Ovary (tissue), 9 donors: ENCODE data around the gene FARP1. TPM values are rescaled to one million over a fixed set of nuclear protein-coding genes. Genes with fewer than 3 reads are reported as not detected.

Source experiments
- DNase-seq, 5 donors: peaks; one replicate each; pipeline ENCODE4 v3.0.0-alpha.2; 2019 to 2020
- H3K27ac ChIP-seq, 2 donors: fragments of 200-600 bp; one replicate each; pipeline versions ENCODE4 v1.5.1 to v1.8.0; 2019 to 2022
- H3K27me3 ChIP-seq: fragments of 200-600 bp; one replicate; pipeline ENCODE4 v1.8.0; 2022
- H3K36me3 ChIP-seq: fragments of 200-600 bp; sonication (generic); one replicate; pipeline ENCODE4 v1.5.1; 2019
- H3K4me1 ChIP-seq: one replicate; pipeline ENCODE4 v1.8.1; 2013; ENCODE audit warnings: mild to moderate bottlenecking, moderate library complexity; ENCODE audit not compliant: insufficient read depth
- H3K4me3 ChIP-seq: fragments of 200-600 bp; sonication (generic); one replicate; pipeline ENCODE4 v1.5.1; 2017
- H3K9me3 ChIP-seq, 2 donors: fragments of 200-600 bp in 1 of 2; sonication (generic) in 1 of 2; one replicate each; pipeline versions ENCODE4 v1.5.1 to v1.8.1; 2013 to 2019; ENCODE audit warnings: mild to moderate bottlenecking in 1 of 2, moderate library complexity in 1 of 2
- EP300 ChIP-seq: sonication (generic); formaldehyde crosslinking; IDR thresholded peaks from one replicate; pipeline ENCODE4 v1.6.1; 2017; ENCODE audit warnings: antibody characterized with exemption
- POLR2A ChIP-seq: fragments of 450-650 bp; IDR thresholded peaks from one replicate; pipeline ENCODE4 v1.6.1; 2017; ENCODE audit warnings: antibody characterized with exemption, mild to moderate bottlenecking, moderate library complexity
- WGBS, 3 donors: extraction: QIAGEN DNeasy Blood & Tissue Kit in 1 of 3; methylation state at CpG; one replicate each; pipeline versions ENCODE4 v1.1.5 to v1.1.7; 2013 to 2017; 5-methylcytosine and 5-hydroxymethylcytosine counted together
- intact Hi-C, 4 donors: fragments of 100-400 bp; cut with DNase I; formaldehyde crosslinking; loops; one replicate each; pipeline versions ENCODE4 v1.11.0 to v1.15.1; 2022 to 2023
- polyA plus RNA-seq, 2 donors: library from polyadenylated mRNA; stranded (reverse); fragments of 200-250 nt in 1 of 2; fragments of 350-450 nt in 1 of 2; fragmentation: Illumina TruSeq in 1 of 2; extraction: RNeasy Lipid Tissue Mini Kit (QIAGEN cat#74804) in 1 of 2; gene quantifications; one replicate each; pipeline ENCODE4 v1.2.3, GENCODE V29; 2013 to 2014
- total RNA-seq, 7 donors: library from RNA; depleted of rRNA in 2 of 7; stranded (reverse); fragments of >200 nt in 2 of 7; fragmentation: NEBNext Ultra II Directional in 3 of 7; extraction: Animal tissue kit (Norgen Biotek cat#: 25700) in 3 of 7; gene quantifications; one replicate each; pipeline versions ENCODE4 v1.1.0 to v1.2.4, GENCODE V29; 2016 to 2023
- TF ChIP-seq, protein P1 (sequence below), 3 donors: fragments of 450-650 bp in 2 of 3; fragments of 200-600 bp in 1 of 3; IDR thresholded peaks; one replicate each; pipeline versions ENCODE4 v1.5.1 to v1.8.0; 2016 to 2022; ENCODE audit warnings: antibody characterized with exemption in 3 of 3, mild to moderate bottlenecking in 1 of 3
- donor health status: DM: no; HTN: no; CAD: no; lungs with moderate emphysema.
- donor health status: DM: no; HTN: no; CAD: no.
- donor health status: Bipolar disorder and iron deficiency.
- donor health status: DM: yes; HTN: yes; CAD: no.
- donor health status: DM: no; HTN: no; CAD: no.
- donor health status: DM: yes; HTN: yes; CAD: no.

The FARP1 gene
- total and polyA plus RNA-seq, 9 donors = 10.2 to 90.1 (median 35.6) TPM

DNA sequence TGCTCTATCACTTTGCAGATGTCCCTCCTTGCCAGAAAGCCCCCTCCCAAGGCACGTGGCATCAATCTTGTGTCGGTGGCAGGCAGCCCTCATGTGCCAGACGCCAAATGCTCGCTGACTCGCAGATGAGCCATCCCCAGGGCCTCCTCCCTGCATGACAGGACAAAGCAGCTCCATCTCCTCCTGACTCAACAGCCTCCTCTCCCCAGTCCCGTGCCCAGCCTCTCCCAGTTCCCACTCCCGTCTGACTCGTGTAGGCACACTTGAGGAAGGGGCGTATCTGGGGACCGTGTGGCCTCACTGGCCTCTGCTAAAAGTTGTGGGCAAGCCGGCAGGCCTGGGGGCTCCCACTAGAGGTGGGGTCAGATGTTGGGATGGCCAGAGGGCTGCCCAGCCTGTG, 300.4 kb downstream of the FARP1 start:
- H3K36me3 ChIP-seq = no peaks in the 10 kb centered on the region
- WGBS, 3 donors = 68 to 85% (median 73%) methylated on average over 11 of the region's 11 CpGs

DNA sequence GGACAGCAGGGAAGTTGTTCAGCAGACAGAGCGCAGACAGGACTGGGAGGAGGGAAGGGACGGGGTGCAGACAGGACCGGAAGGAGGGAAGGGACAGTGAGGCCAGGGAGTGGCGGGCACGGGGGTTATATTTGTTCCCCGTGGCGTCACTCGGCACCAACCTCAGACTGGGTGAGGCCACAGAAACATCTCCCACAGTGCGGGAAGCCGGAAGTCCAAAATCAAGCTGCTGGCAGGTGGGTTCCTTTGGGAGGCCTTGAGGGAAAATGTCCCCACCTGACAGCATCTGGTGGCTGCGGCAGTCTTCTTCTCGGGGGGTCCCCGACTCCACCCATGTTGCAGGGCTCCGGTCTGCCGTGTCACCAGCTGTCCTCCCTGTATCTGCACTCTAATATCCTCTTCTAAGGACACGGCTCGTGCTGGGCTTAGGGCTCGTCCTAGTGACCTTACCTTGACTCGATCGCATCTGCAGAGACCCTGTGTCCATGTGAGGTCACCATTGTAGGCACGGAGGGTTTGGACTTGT, 301.0 kb downstream of the FARP1 start:
- Histone ChIP-seq H3K27me3 (no peaks in the 10 kb centered on the region), H3K4me1 (peaks cover 2% of the 10 kb centered on the region), H3K36me3 (no peaks in the 10 kb centered on the region), H3K4me3 (no peak overlapping the region), H3K9me3 (no peaks in the 10 kb centered on the region), H3K27ac (no peak overlapping the region)
- no peak for DNase-seq
- intact Hi-C loops = loop anchor here in 2 of 4 donors (5.0 to 10.0 kb wide), 4 partner anchors 131 to 299 kb away; partner anchors contain the start of genes FARP1 (in 1 of the 2) and STK24 (in 1 of the 2)
- TF ChIP-seq, protein P1, sequence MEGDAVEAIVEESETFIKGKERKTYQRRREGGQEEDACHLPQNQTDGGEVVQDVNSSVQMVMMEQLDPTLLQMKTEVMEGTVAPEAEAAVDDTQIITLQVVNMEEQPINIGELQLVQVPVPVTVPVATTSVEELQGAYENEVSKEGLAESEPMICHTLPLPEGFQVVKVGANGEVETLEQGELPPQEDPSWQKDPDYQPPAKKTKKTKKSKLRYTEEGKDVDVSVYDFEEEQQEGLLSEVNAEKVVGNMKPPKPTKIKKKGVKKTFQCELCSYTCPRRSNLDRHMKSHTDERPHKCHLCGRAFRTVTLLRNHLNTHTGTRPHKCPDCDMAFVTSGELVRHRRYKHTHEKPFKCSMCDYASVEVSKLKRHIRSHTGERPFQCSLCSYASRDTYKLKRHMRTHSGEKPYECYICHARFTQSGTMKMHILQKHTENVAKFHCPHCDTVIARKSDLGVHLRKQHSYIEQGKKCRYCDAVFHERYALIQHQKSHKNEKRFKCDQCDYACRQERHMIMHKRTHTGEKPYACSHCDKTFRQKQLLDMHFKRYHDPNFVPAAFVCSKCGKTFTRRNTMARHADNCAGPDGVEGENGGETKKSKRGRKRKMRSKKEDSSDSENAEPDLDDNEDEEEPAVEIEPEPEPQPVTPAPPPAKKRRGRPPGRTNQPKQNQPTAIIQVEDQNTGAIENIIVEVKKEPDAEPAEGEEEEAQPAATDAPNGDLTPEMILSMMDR (IDR thresholded peaks at IDR 0.05) = no peak
- TF ChIP-seq POLR2A = no peak
- no peak for TF ChIP-seq EP300
- 84 to 86% (median 86%) methylated on average over 21 of the region's 21 CpGs for WGBS, 3 donors

More for the DNA sequence above, 300.4 kb downstream of the FARP1 start:
- H3K27me3 ChIP-seq = no peaks in the 10 kb centered on the region
- intact Hi-C loops = loop anchor here in 2 of 4 donors (5.0 to 10.0 kb wide), 4 partner anchors 131 to 299 kb away; partner anchors contain the start of genes FARP1 (in 1 of the 2) and STK24 (in 1 of the 2)
- peaks cover 2% of the 10 kb centered on the region for H3K4me1 ChIP-seq
- no peak overlapping the region for H3K27ac ChIP-seq
- DNase-seq = no peak
- TF ChIP-seq, protein P1 (IDR thresholded peaks at IDR 0.05) = no peak
- TF ChIP-seq EP300 (no peak), POLR2A (no peak)
- H3K9me3 ChIP-seq = no peaks in the 10 kb centered on the region
- H3K4me3 ChIP-seq = no peak overlapping the region

DNA sequence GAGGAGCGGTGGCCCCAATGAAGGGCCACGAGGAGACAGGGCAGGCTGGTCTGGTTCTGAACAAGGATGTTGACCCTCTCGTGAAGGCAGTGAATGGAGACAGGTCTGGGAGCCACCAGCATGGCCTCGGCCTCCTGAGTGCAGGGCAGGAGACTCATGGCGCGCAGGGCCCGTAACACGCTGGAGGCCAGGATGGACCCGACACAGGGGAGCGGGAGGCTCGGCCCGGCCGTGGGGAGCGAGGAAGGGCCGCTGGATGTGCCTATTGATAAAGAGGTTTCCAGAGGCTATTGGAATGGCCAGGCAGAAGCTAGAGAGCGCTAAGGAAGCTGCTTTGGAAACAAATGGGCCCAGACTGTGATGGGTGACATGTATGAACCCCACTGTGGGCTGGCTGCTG, 301.5 kb downstream of the FARP1 start:
- DNase-seq = no peak
- Histone ChIP-seq H3K9me3 (no peaks in the 10 kb centered on the region), H3K27me3 (no peaks in the 10 kb centered on the region), H3K4me3 (no peak overlapping the region), H3K27ac (no peak overlapping the region), H3K36me3 (no peaks in the 10 kb centered on the region), H3K4me1 (peaks cover 2% of the 10 kb centered on the region)
- intact Hi-C loops = loop anchor here in 2 of 4 donors (5.0 to 10.0 kb wide), 4 partner anchors 130 to 300 kb away; partner anchors contain the start of genes FARP1 (in 1 of the 2) and STK24 (in 1 of the 2)
- 89 to 95% (median 90%) methylated on average over 16 of the region's 16 CpGs for whole genome bisulfite sequencing, 3 donors
- TF ChIP-seq EP300 (no peak), POLR2A (no peak)
- TF ChIP-seq, protein P1 (IDR thresholded peaks at IDR 0.05) = no peak

DNA sequence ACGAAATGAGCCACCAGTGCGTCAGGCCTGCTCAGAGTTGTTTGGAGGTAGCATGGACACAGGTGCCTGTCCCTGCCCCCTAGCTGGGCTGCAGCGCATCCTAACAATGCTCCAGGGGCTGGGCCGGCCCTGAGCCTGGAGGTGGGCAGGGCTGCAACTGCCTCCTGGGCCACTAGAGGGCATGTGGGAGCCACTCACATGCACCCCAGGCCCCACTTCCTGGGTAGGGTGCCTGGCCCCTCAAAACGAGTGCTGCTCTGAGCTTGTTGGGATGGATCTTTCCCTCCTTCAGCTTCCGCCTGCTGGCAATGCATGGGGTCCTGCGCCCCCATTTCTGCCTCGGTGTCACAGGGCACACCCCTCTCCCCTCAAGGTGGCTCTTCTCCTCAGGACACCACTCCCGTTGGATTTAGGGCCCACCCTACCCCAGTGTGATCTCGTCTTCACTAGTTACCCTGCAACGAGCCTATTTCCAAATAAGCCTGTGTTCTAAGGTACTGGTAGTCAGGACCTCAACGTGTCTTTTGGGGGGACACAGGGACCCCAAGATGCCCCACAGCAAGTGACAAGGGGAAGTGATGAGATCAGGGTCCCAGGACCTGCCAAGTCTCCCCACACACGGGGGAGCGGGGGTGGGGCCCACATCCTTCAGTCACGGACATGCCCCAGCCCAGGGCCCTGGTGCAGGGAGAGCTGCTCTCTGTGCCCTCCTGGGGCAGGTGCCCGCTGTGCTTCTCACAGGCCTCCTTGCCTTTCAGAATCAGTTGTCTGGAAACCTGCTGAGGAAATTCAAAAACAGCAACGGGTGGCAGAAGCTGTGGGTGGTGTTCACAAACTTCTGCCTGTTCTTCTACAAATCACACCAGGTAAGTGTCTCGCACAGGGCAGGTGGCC, 302.7 kb downstream of the FARP1 start:
- Histone ChIP-seq H3K4me3 (no peak overlapping the region), H3K4me1 (peaks cover 2% of the 10 kb centered on the region), H3K36me3 (no peaks in the 10 kb centered on the region), H3K27ac (peak overlapping the region in 1 of 2 donors; percentile 41), H3K27me3 (no peaks in the 10 kb centered on the region), H3K9me3 (no peaks in the 10 kb centered on the region)
- peak; percentile 68 to 87 (median 79) for DNase-seq
- intact Hi-C loops = loop anchor here (5.0 to 10.0 kb wide), 6 partner anchors 129 to 301 kb away; partner anchors contain the start of genes STK24 (in 3 of the 4) and FARP1 (in 1 of the 4)
- no peak for TF ChIP-seq EP300
- TF ChIP-seq, protein P1 (IDR thresholded peaks at IDR 0.05) = peak; percentile 91 to 96 (median 93)
- WGBS, 3 donors = 18 to 29% (median 23%) methylated on average over 17 to 18 of the region's 18 CpGs
